OCI-M2 (cell line): Measurements from ENCODE around the gene CCP110.
"Not testable (repeated sequence)": the region's sequence is repeated elsewhere in the genome, so short reads cannot be mapped to it uniquely, and the experiment has no call there.

Experiments
- DNase-seq: peaks from one replicate; lab custom pipeline; 2025; ENCODE audit not compliant: unreplicated experiment; lab: John Stamatoyannopoulos, UW

CCP110 gene

GRCh38 chr16:19543278-19543996 lies 19.7 kb downstream of the CCP110 start:
- not testable (repeated sequence) for DNase-seq

- DNase-seq, result no peak
These were observed 24.4 kb downstream of the CCP110 start for GRCh38 chr16:19548144-19548543.

- no peak for DNase-seq
These were observed 25.9 kb downstream of the CCP110 start for GRCh38 chr16:19549673-19550072.

GRCh38 chr16:19555186-19555937 lies 31.6 kb downstream of the CCP110 start, which contains the start of gene VPS35L:
Gene VPS35L, plus strand, starts transcription at chr16:19555703. Its CDS starts 27 bp downstream, at chr16:19555730.
- peak; percentile 69 for DNase-seq

GRCh38 chr16:19555938-19556771 lies 32.4 kb downstream of the CCP110 start:
- DNase-seq, result no peak

GRCh38 chr16:19559242-19559910 lies 35.6 kb downstream of the CCP110 start:
- DNase-seq, result no peak

GRCh38 chr16:19560078-19560477 lies 36.3 kb downstream of the CCP110 start:
- no peak for DNase-seq

- no peak for DNase-seq
These were observed 39.6 kb downstream of the CCP110 start for GRCh38 chr16:19563377-19563776.

- no peak for DNase-seq
These were observed 42.6 kb downstream of the CCP110 start for GRCh38 chr16:19566362-19566761.

- no peak for DNase-seq
These were observed 43.8 kb downstream of the CCP110 start for GRCh38 chr16:19567560-19567959.

GRCh38 chr16:19573997-19574396 lies 50.3 kb downstream of the CCP110 start:
- no peak for DNase-seq

- no peak for DNase-seq
These were observed 50.9 kb downstream of the CCP110 start for GRCh38 chr16:19574615-19575014.

- no peak for DNase-seq
These were observed 54.7 kb downstream of the CCP110 start for GRCh38 chr16:19578378-19578971.

GRCh38 chr16:19582050-19582831 lies 58.5 kb downstream of the CCP110 start:
- DNase-seq, result no peak

GRCh38 chr16:19583665-19584300 lies 60.0 kb downstream of the CCP110 start:
- no peak for DNase-seq

GRCh38 chr16:19588661-19589060 lies 64.9 kb downstream of the CCP110 start:
- no peak for DNase-seq

GRCh38 chr16:19589106-19589505 lies 65.4 kb downstream of the CCP110 start:
- no peak for DNase-seq

GRCh38 chr16:19589771-19590302 lies 66.1 kb downstream of the CCP110 start:
- no peak for DNase-seq
